Fibroblast of lung (primary cell): ENCODE data around the gene CRIP1. TPM values are rescaled to one million over a fixed set of nuclear protein-coding genes. Genes with fewer than 3 reads are reported as not detected.
A peak's percentile ranks its signal among the peaks of the same experiment; 100 is the strongest.

Experiments used
- DNase-seq, 2 donors: peaks; one replicate each; pipeline versions ENCODE4 v3.0.0 to v3.0.0-alpha.2; 2010; ENCODE audit warnings: low read depth in 2 of 2
- H2AFZ ChIP-seq: 2 replicates; pipeline ENCODE4 v1.5.1; 2012; ENCODE audit warnings: low read length, control low read depth, inconsistent platforms
- H3K27ac ChIP-seq: 2 replicates; pipeline ENCODE4 v1.5.1; 2011; ENCODE audit warnings: low read length, control low read depth; ENCODE audit not compliant: insufficient read depth
- H3K27me3 ChIP-seq: 2 replicates; pipeline ENCODE4 v1.5.1; 2011; ENCODE audit warnings: mild to moderate bottlenecking, low read length; ENCODE audit not compliant: control insufficient read depth, insufficient read depth
- H3K36me3 ChIP-seq: 2 replicates; pipeline ENCODE4 v1.5.1; 2011; ENCODE audit warnings: low read length; ENCODE audit not compliant: control insufficient read depth, insufficient read depth
- H3K4me1 ChIP-seq: 2 replicates; pipeline ENCODE4 v1.5.1; 2011; ENCODE audit warnings: low read length; ENCODE audit not compliant: control insufficient read depth, insufficient read depth; ENCODE audit errors: extremely low read depth
- H3K4me2 ChIP-seq: 2 replicates; pipeline ENCODE4 v1.5.1; 2011; ENCODE audit warnings: low read length, control low read depth; ENCODE audit not compliant: insufficient read depth; ENCODE audit errors: extremely low read depth
- H3K4me3 ChIP-seq, 4 experiments: fragments of 200-600 bp in 1 of 4; sonication (generic) in 1 of 4; replicated peaks in 1 of 4; 2 replicates each; pipeline ENCODE4 v1.5.1; 2011 to 2016; ENCODE audit warnings: low read length in 4 of 4, low read depth in 3 of 4, mild to moderate bottlenecking in 3 of 4, control low read depth in 2 of 4, inconsistent platforms in 1 of 4, mixed read lengths in 1 of 4; ENCODE audit not compliant: insufficient read depth in 1 of 4; ENCODE audit errors: control extremely low read depth in 1 of 4
- H3K79me2 ChIP-seq: 2 replicates; pipeline ENCODE4 v1.5.1; 2012; ENCODE audit warnings: mild to moderate bottlenecking, low read length, inconsistent platforms; ENCODE audit not compliant: control insufficient read depth, insufficient read depth
- H3K9ac ChIP-seq: 2 replicates; pipeline ENCODE4 v1.5.1; 2011; ENCODE audit warnings: mild to moderate bottlenecking, low read length, control low read depth; ENCODE audit not compliant: insufficient read depth
- H3K9me3 ChIP-seq: 2 replicates; pipeline ENCODE4 v1.5.1; 2012; ENCODE audit warnings: low read depth, low read length; ENCODE audit not compliant: control insufficient read depth, insufficient read depth
- H4K20me1 ChIP-seq: 2 replicates; pipeline ENCODE4 v1.5.1; 2011; ENCODE audit warnings: low read length; ENCODE audit not compliant: control insufficient read depth, insufficient read depth; ENCODE audit errors: extremely low read depth
- CTCF ChIP-seq, 2 donors: IDR thresholded peaks in 1 of 2; conservative IDR thresholded peaks in 1 of 2; 1 replicate in 1 of 2; 2 replicates in 1 of 2; pipeline ENCODE4 v1.5.1; 2011 to 2012; ENCODE audit warnings: low read length in 2 of 2, control low read depth in 1 of 2, inconsistent platforms in 1 of 2, low read depth in 1 of 2, mild to moderate bottlenecking in 1 of 2
- EZH2 ChIP-seq: IDR thresholded peaks from 2 replicates; pipeline ENCODE4 v1.5.1; 2012; ENCODE audit warnings: low read length, control low read depth, mild to moderate bottlenecking; ENCODE audit errors: missing control alignments
- polyA plus RNA-seq, 2 donors: library from polyadenylated mRNA; depleted of rRNA in 1 of 2; stranded (reverse) in 1 of 2; unstranded in 1 of 2; fragments of >200 nt; gene quantifications; 2 replicates each; pipeline ENCODE4 v1.2.1, GENCODE V29; 2011 to 2012; ENCODE audit warnings: missing spikeins in 1 of 2
- total RNA-seq: library from RNA; depleted of rRNA; stranded (reverse); fragments of >200 nt; gene quantifications from 2 replicates; pipeline ENCODE4 v1.2.1, GENCODE V29; 2014

Gene CRIP1
- total and polyA plus RNA-seq, 2 donors (not counting 1 experiment from before 2014, with no cell fraction given) = 2.5 to 3.0 TPM

- H4K20me1 ChIP-seq = no peaks in the 10 kb centered on the region
- H3K36me3 ChIP-seq = peaks cover 6% of the 10 kb centered on the region
- peaks cover 5% of the 10 kb centered on the region for H3K79me2 ChIP-seq
- H3K27me3 ChIP-seq = peaks cover 4% of the 10 kb centered on the region
- TF ChIP-seq CTCF (conservative IDR thresholded peaks at IDR 0.05 in 1 of 2, IDR thresholded peaks at IDR 0.05 in 1 of 2; ENCODE audit: low read depth in 1 of 2, low read length in 2 of 2) = peak; percentile 88 to 89
- TF ChIP-seq EZH2 = no peak
- H3K9me3 ChIP-seq = no peaks in the 10 kb centered on the region
- H3K9ac ChIP-seq = peak overlapping the region; percentile 96
- peak; percentile 77 to 86 for DNase-seq
- H3K4me1 ChIP-seq = peaks cover 26% of the 10 kb centered on the region
- H2AFZ ChIP-seq = no peak overlapping the region
- peak overlapping the region in 3 of 4 experiments; percentile 0 to 59 (median 55) for H3K4me3 ChIP-seq
- H3K4me2 ChIP-seq = peak overlapping the region; percentile 89
- H3K27ac ChIP-seq = peak overlapping the region; percentile 99
These were observed 5.6 kb upstream of the CRIP1 start for GRCh38 chr14:105480807-105481801.

- H3K9ac ChIP-seq = peak overlapping the region; percentile 96
- H3K27me3 ChIP-seq = peaks cover 11% of the 10 kb centered on the region
- peak; percentile 93 to 96 for DNase-seq
- H2AFZ ChIP-seq = no peak overlapping the region
- H3K4me3 ChIP-seq = peak overlapping the region in 1 of 4 experiments; percentile 55
- peak overlapping the region; percentile 32 for H3K4me2 ChIP-seq
- H3K4me1 ChIP-seq = peaks cover 17% of the 10 kb centered on the region
- no peaks in the 10 kb centered on the region for H4K20me1 ChIP-seq
- peak overlapping the region; percentile 99 for H3K27ac ChIP-seq
- TF ChIP-seq CTCF (conservative IDR thresholded peaks at IDR 0.05 in 1 of 2, IDR thresholded peaks at IDR 0.05 in 1 of 2; ENCODE audit: low read depth in 1 of 2, low read length in 2 of 2) (peak; percentile 24 to 27), EZH2 (no peak)
- H3K79me2 ChIP-seq = peaks cover 4% of the 10 kb centered on the region
- no peaks in the 10 kb centered on the region for H3K9me3 ChIP-seq
- peaks cover 6% of the 10 kb centered on the region for H3K36me3 ChIP-seq
These were observed 4.7 kb upstream of the CRIP1 start for GRCh38 chr14:105481886-105482457.

GRCh38 chr14:105482486-105483110 lies 4.1 kb upstream of the CRIP1 start:
- H3K79me2 ChIP-seq = no peaks in the 10 kb centered on the region
- H3K4me1 ChIP-seq = peaks cover 13% of the 10 kb centered on the region
- no peaks in the 10 kb centered on the region for H3K9me3 ChIP-seq
- peak overlapping the region; percentile 32 for H3K4me2 ChIP-seq
- TF ChIP-seq EZH2 (no peak), CTCF (conservative IDR thresholded peaks at IDR 0.05 in 1 of 2, IDR thresholded peaks at IDR 0.05 in 1 of 2; ENCODE audit: low read depth in 1 of 2, low read length in 2 of 2) (no peak)
- H2AFZ ChIP-seq = no peak overlapping the region
- peaks cover 6% of the 10 kb centered on the region for H3K36me3 ChIP-seq
- no peak for DNase-seq
- H3K27me3 ChIP-seq = peaks cover 15% of the 10 kb centered on the region
- peak overlapping the region; percentile 96 for H3K9ac ChIP-seq
- peak overlapping the region; percentile 99 for H3K27ac ChIP-seq
- H4K20me1 ChIP-seq = no peaks in the 10 kb centered on the region
- no peak overlapping the region for H3K4me3 ChIP-seq
